Bronchial epithelial cell (primary cell): ENCODE results near the gene MVD. TPM values are rescaled to one million over a fixed set of nuclear protein-coding genes. Genes with fewer than 3 reads are reported as not detected.

ENCODE experiments used
- DNase-seq: peaks from one replicate; pipeline ENCODE4 v3.0.0-alpha.2; 2010; ENCODE audit warnings: low read depth
- FAIRE-seq: peaks from 2 replicates; lab custom pipeline; 2011; peaks lifted over from hg19 to GRCh38; lab: Jason Lieb, UNC
- H3K27me3 ChIP-seq: 2 replicates; pipeline ENCODE4 v1.5.1; 2011; ENCODE audit warnings: low read length; ENCODE audit not compliant: control insufficient read depth, insufficient read depth
- H3K36me3 ChIP-seq: 2 replicates; pipeline ENCODE4 v1.5.1; 2011; ENCODE audit warnings: low read length; ENCODE audit not compliant: control insufficient read depth, insufficient read depth
- H3K4me3 ChIP-seq: 2 replicates; pipeline ENCODE4 v1.5.1; 2011; ENCODE audit warnings: mild to moderate bottlenecking, low read depth, low read length, control low read depth
- CTCF ChIP-seq: IDR thresholded peaks from 2 replicates; pipeline ENCODE4 v1.5.1; 2011; ENCODE audit warnings: mild to moderate bottlenecking, moderate library complexity, low read length, control low read depth, inconsistent platforms; ENCODE audit not compliant: insufficient read depth, severe bottlenecking
- total RNA-seq: library from RNA; depleted of rRNA; stranded (reverse); fragments of >200 nt; gene quantifications from 2 replicates; pipeline ENCODE4 v1.2.1, GENCODE V29; 2014

MVD gene
- total RNA-seq, 1 donor from 2014 or later, result 56.6 TPM

- Histone ChIP-seq H3K36me3 (no peaks in the 10 kb centered on the region), H3K4me3 (no peak overlapping the region), H3K27me3 (peaks cover 10% of the 10 kb centered on the region)
- no peak for DNase-seq
- no peak for FAIRE-seq
- no peak for TF ChIP-seq CTCF
Measured at GRCh38 chr16:88680554-88681083, 17.7 kb upstream of the MVD start.

- FAIRE-seq (no peak), DNase-seq (no peak)
- H3K27me3 ChIP-seq, result peaks cover 10% of the 10 kb centered on the region
- no peak for TF ChIP-seq CTCF
- H3K4me3 ChIP-seq, result no peak overlapping the region
- no peaks in the 10 kb centered on the region for H3K36me3 ChIP-seq
Measured at GRCh38 chr16:88678224-88678979, 15.5 kb upstream of the MVD start.

GRCh38 chr16:88677721-88678120 lies 14.8 kb upstream of the MVD start:
- Histone ChIP-seq H3K4me3 (no peak overlapping the region), H3K36me3 (no peaks in the 10 kb centered on the region), H3K27me3 (peaks cover 10% of the 10 kb centered on the region)
- TF ChIP-seq CTCF, result no peak
- DNase-seq (no peak), FAIRE-seq (no peak)

- no peaks in the 10 kb centered on the region for H3K36me3 ChIP-seq
- FAIRE-seq (no peak), DNase-seq (no peak)
- no peak overlapping the region for H3K4me3 ChIP-seq
- peaks cover 8% of the 10 kb centered on the region for H3K27me3 ChIP-seq
- no peak for TF ChIP-seq CTCF
Measured at GRCh38 chr16:88676502-88677242, 13.8 kb upstream of the MVD start.

- no peak for TF ChIP-seq CTCF
- FAIRE-seq (no peak), DNase-seq (no peak)
- peaks cover 5% of the 10 kb centered on the region for H3K27me3 ChIP-seq
- no peaks in the 10 kb centered on the region for H3K36me3 ChIP-seq
- no peak overlapping the region for H3K4me3 ChIP-seq
Measured at GRCh38 chr16:88673716-88674379, 11.0 kb upstream of the MVD start.
